ENCODE data around the gene EPHB6.

The EPHB6 gene

DNA sequence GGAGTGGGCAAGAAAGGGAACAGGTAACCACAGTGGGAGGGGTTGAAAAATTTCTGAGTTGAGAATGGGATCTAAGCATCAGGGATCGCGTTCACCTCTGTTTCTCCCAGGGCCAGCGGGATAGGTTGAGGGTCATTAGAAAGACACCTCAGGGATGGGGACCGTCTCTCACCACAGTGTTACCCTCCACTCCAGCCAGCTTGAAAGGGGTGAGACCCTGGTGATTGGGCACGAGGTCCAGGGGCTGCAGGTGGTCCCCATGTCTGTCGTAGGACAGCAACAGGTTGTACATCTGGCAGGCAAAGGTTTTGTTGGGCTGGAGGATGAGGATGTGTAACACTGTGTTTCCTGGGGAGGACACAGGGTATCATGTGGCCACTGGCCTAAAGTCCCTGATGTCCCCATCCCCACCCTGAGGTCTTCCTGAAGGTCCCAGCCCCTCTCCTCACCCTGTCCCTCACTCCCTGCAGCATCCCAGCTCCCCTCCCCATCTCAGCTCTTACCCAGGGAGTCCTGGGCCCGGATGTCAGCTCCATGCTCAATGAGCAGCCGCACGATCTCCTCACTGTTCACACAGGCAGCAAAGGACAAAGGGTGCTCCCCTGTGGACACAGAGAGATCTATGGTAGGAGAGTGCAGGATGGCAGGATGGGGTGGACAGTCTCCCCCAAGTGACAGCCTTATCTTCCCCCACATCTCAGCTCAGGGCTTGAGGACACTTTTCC lies 21.5 kb downstream of the EPHB6 start:
- TF ChIP-seq, protein P1, sequence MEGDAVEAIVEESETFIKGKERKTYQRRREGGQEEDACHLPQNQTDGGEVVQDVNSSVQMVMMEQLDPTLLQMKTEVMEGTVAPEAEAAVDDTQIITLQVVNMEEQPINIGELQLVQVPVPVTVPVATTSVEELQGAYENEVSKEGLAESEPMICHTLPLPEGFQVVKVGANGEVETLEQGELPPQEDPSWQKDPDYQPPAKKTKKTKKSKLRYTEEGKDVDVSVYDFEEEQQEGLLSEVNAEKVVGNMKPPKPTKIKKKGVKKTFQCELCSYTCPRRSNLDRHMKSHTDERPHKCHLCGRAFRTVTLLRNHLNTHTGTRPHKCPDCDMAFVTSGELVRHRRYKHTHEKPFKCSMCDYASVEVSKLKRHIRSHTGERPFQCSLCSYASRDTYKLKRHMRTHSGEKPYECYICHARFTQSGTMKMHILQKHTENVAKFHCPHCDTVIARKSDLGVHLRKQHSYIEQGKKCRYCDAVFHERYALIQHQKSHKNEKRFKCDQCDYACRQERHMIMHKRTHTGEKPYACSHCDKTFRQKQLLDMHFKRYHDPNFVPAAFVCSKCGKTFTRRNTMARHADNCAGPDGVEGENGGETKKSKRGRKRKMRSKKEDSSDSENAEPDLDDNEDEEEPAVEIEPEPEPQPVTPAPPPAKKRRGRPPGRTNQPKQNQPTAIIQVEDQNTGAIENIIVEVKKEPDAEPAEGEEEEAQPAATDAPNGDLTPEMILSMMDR (IDR thresholded peaks at IDR 0.05; ENCODE audit: insufficient read depth, low read depth, low read length, missing control alignments) = no peak
- DNase-seq (ENCODE audit: low read depth) = no peak
- H3K4me3 ChIP-seq (ENCODE audit: low read length) = no peak overlapping the region

- DNase-seq (ENCODE audit: low read depth) = no peak
- H3K4me3 ChIP-seq (ENCODE audit: low read length) = no peak overlapping the region
- TF ChIP-seq, protein P1 (IDR thresholded peaks at IDR 0.05; ENCODE audit: insufficient read depth, low read depth, low read length, missing control alignments) = no peak
Measured at GRCh38 chr7:142876991-142877910, 22.4 kb downstream of the EPHB6 start.

DNA sequence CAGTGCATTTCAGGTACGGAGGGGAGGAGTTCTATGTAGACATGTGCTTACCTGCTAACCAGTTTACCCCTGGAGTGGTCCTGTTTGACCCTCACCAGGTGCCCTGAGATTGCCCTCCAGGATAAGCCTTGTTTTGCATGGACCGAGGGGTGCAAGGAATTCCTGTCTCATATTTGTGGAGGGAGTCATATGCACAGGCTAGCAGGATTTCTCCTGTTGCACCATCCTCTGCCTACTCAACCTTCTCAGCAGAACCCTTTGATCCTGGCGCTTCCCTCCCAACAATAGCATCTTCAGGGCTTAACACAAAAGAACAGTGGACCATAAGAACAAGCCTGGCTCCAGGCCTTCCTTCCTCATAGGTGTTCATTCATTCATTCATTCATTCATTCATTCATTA lies 23.4 kb downstream of the EPHB6 start:
- DNase-seq (ENCODE audit: low read depth) = no peak
- H3K4me3 ChIP-seq (ENCODE audit: low read length) = no peak overlapping the region
- TF ChIP-seq, protein P1 (IDR thresholded peaks at IDR 0.05; ENCODE audit: insufficient read depth, low read depth, low read length, missing control alignments) = no peak

DNA sequence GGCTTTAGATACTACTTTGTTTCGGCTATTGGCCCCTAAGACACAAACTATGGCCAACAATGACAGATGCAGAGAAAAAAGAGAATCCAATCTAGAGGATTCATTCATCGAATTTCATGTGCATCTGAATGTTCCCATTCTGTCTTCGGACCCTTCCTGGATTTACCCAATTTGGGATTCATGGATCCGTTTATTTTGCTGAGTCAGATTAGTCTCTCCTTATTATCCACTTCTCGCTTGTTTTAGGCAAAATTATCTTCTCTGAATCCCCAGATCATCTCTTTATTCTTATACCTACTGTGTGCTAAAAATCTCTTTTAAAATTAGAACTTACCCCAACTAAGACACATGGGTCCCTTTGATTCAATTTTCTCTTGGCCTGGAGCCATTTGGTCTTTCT lies 24.2 kb downstream of the EPHB6 start:
- no peak for DNase-seq (ENCODE audit: low read depth)
- TF ChIP-seq, protein P1 (IDR thresholded peaks at IDR 0.05; ENCODE audit: insufficient read depth, low read depth, low read length, missing control alignments) = no peak
- H3K4me3 ChIP-seq (ENCODE audit: low read length) = no peak overlapping the region

- peak; percentile 13 for DNase-seq (ENCODE audit: low read depth)
Measured at GRCh38 chr7:142880876-142881505, 26.1 kb downstream of the EPHB6 start.

DNA sequence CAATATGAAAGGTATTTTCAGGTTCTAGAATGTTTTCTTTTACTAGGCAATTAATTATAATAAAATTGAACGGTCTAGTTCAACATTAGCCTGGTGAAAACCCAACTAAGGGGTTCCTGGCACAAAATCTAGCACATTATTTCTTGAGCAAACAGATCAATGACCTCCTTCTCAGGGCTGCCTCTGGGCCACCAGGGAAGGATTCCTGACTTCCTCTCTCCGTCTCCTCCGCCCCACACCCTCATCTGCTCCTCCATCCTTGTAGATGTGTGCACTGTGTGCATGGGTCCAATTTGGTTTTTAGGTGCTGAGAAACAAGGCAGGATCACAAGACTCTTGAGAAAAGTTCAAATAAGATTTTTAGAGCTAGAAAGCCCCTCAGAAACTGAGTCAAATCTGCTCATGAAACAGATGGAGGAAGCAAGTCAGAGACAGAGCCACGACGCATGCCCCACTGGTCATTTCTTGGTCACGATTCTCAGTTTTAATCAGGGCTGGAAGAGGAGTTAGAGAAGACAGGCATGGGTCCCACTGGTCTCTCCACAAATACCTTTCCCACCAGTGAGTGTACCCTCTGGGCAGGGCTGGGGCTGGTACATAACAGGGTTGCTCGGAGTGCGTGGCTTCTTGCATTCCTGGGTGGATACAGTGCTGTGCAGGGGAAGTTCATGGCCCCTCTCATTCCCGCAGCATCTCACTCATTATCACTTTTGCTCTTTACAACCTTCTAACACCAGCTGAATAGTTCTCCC lies 26.9 kb downstream of the EPHB6 start:
- TF ChIP-seq, protein P1 (IDR thresholded peaks at IDR 0.05; ENCODE audit: insufficient read depth, low read depth, low read length, missing control alignments) = no peak
- no peak for DNase-seq (ENCODE audit: low read depth)
- no peak overlapping the region for H3K4me3 ChIP-seq (ENCODE audit: low read length)

More at GRCh38 chr7:142880876-142881505, 26.1 kb downstream of the EPHB6 start:
- TF ChIP-seq, protein P1 (IDR thresholded peaks at IDR 0.05; ENCODE audit: insufficient read depth, low read depth, low read length, missing control alignments) = peak; percentile 74
- H3K4me3 ChIP-seq (ENCODE audit: low read length) = no peak overlapping the region

Data from epithelial cell of esophagus (primary cell).